Stimulated activated CD8-positive, alpha-beta memory T cell treated with anti-CD3 and anti-CD28 coated beads, Interleukin-7, amount 100 ng/mL, for 4 hours (primary cell): ENCODE results near the gene PHKA1.
"Not testable (repeated sequence)": the region's sequence is repeated elsewhere in the genome, so short reads cannot be mapped to it uniquely, and the experiment has no call there.

Experiments used
- DNase-seq, 2 donors: peaks; one replicate each; pipeline ENCODE4 v3.0.0-alpha.2; 2020; ENCODE audit warnings: low read depth in 2 of 2

The PHKA1 gene

GRCh38 chrX:72669508-72669907 is 44.6 kb downstream of the PHKA1 start:
- DNase-seq, result not testable (repeated sequence)

GRCh38 chrX:72666451-72666850 is 47.7 kb downstream of the PHKA1 start:
- DNase-seq, result no peak

- no peak for DNase-seq
These were observed 50.4 kb downstream of the PHKA1 start for GRCh38 chrX:72663737-72664136.

GRCh38 chrX:72662020-72662747 is 51.9 kb downstream of the PHKA1 start:
- no peak for DNase-seq

GRCh38 chrX:72659723-72660122 is 54.4 kb downstream of the PHKA1 start:
- no peak for DNase-seq

- DNase-seq, result no peak
These were observed 62.0 kb downstream of the PHKA1 start for GRCh38 chrX:72652082-72652481.

GRCh38 chrX:72644946-72645345 is 69.2 kb downstream of the PHKA1 start:
- DNase-seq, result no peak

GRCh38 chrX:72641611-72642010 is 72.5 kb downstream of the PHKA1 start:
- DNase-seq, result no peak

- no peak for DNase-seq
These were observed 78.2 kb downstream of the PHKA1 start for GRCh38 chrX:72635930-72636329.

GRCh38 chrX:72634331-72634730 is 79.8 kb downstream of the PHKA1 start:
- DNase-seq, result no peak

GRCh38 chrX:72630185-72630584 is 83.9 kb downstream of the PHKA1 start:
- no peak for DNase-seq

GRCh38 chrX:72624194-72624593 is 89.9 kb downstream of the PHKA1 start:
- DNase-seq, result no peak

- no peak for DNase-seq
These were observed 92.3 kb downstream of the PHKA1 start for GRCh38 chrX:72621625-72622485.

- DNase-seq, result no peak
These were observed 92.9 kb downstream of the PHKA1 start for GRCh38 chrX:72621163-72621562.

- DNase-seq, result peak in 1 of 2 donors; percentile 0
These were observed 93.5 kb downstream of the PHKA1 start for GRCh38 chrX:72620550-72621145.

GRCh38 chrX:72609313-72609712 is 104.8 kb downstream of the PHKA1 start:
- no peak for DNase-seq

GRCh38 chrX:72604705-72605104 is 109.4 kb downstream of the PHKA1 start:
- no peak for DNase-seq

GRCh38 chrX:72604112-72604511 is 110.0 kb downstream of the PHKA1 start:
- DNase-seq, result no peak

GRCh38 chrX:72591038-72591437 is 123.1 kb downstream of the PHKA1 start:
- DNase-seq, result not testable (repeated sequence)

GRCh38 chrX:72584163-72584562 is 129.9 kb downstream of the PHKA1 start:
- DNase-seq, result no peak

- DNase-seq, result no peak
These were observed 137.8 kb downstream of the PHKA1 start for GRCh38 chrX:72576141-72576894.

- no peak for DNase-seq
These were observed 141.0 kb downstream of the PHKA1 start for GRCh38 chrX:72573158-72573511.
